ENCODE measurements around the gene HS6ST2. TPM values are rescaled to one million over a fixed set of nuclear protein-coding genes. Genes with fewer than 3 reads are reported as not detected.

The HS6ST2 gene
- total and polyA plus RNA-seq, 11 donors, result 0.05 to 0.54 (median 0.17) TPM; not detected in 3

DNA sequence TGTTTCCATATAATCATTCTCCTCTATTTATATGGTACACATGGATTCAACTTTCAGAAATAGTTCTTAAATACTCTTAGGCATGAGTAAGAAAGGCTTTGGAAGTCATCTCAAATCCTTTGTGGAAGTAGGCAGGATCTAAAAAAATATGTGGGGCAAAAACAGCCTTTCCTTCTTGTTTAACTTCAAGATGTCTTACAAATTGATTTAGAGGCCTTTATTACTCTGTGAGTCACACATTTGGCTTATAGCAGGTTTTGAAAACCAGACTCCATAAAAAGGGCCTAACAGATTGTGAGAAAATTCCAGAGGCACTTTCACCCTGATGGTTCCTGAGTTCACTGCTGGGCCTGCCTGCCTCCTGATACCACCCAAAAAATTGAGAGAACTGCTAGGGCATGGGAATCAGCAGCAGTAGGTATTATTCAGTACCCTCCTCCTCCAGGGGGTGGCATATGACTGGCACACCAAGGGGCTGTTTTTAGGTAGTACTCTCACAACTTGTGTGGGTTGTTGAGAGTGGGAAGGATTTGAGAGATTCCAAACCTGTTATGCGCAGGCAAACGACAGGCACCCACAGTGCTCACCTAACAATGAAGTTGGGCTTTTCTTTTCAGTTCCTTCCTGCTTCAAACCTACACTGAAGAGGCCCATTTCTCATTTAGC, 306.9 kb downstream of the HS6ST2 start:
- no peak for ATAC-seq
- intact Hi-C loops (cut with DNase I), result loop anchor here in 1 of 10 donors (10.0 kb wide), 1 partner anchor 323 kb away; no protein-coding TSS in a partner anchor
- 63 to 84% (median 73%) methylated on average over 2 of the region's 2 CpGs for WGBS, 4 donors
- H3K9me3 ChIP-seq, result no peaks in the 10 kb centered on the region
- H3K4me3 ChIP-seq, result no peak overlapping the region
- TF ChIP-seq CTCF (IDR thresholded peaks at IDR 0.05) (no peak), POLR2A (IDR thresholded peaks at IDR 0.05) (no peak)
- no peak overlapping the region for H3K27ac ChIP-seq
- DNase-seq, result no peak
- no peaks in the 10 kb centered on the region for H3K36me3 ChIP-seq
- no peaks in the 10 kb centered on the region for H3K4me1 ChIP-seq
- H3K27me3 ChIP-seq, result peaks cover 0 to 23% (median 0%) of the 10 kb centered on the region in 9 donors

DNA sequence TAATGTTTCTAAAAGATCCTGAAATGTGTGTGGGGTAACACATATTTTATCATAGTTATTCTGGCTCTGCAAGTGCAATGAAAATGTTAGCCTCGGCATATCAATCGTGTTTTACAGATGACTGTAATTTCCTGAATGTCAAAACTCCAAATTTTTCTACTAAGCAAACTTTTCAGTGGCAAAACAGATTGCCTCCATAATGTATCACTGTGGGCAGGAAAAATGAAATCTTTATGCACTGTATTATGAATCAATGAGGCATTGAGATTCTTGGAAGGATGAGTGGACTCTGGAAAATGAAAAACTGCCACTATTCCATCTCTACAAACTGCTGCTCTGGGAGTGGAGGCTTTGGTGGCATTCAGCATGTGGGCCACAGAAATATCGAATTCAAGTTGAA, 309.5 kb downstream of the HS6ST2 start:
- Histone ChIP-seq H3K36me3 (no peaks in the 10 kb centered on the region), H3K4me3 (no peak overlapping the region), H3K9me3 (no peaks in the 10 kb centered on the region), H3K27ac (no peak overlapping the region), H3K27me3 (peaks cover 0 to 24% (median 0%) of the 10 kb centered on the region in 9 donors), H3K4me1 (no peaks in the 10 kb centered on the region)
- intact Hi-C loops (cut with DNase I), result no loop called here
- no peak for DNase-seq
- no peak for TF ChIP-seq CTCF (IDR thresholded peaks at IDR 0.05)
- no peak for TF ChIP-seq POLR2A (IDR thresholded peaks at IDR 0.05)
- no peak for ATAC-seq
- WGBS, 4 donors, result 65 to 78% (median 71%) methylated on average over 3 of the region's 3 CpGs

DNA sequence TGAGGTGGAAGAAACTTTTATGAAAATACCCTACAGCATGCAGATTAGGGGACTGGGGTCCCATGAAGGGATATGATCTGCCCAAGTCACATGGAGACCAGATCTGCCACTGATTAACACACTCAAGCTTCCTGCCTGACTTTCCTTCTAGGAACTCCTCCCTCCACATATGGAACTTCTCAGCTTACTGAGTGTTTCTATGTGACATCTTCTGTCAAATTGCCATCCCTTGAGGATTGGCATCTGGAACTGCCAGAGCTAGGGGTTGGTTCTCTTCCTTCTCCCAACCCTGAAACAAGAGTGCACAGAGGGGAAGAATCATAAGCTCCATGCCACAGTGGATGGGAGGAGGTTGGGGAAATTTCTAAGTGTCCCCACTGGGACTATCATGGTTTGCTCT, 319.0 kb downstream of the HS6ST2 start:
- Histone ChIP-seq H3K27ac (no peak overlapping the region), H3K4me1 (no peaks in the 10 kb centered on the region), H3K4me3 (no peak overlapping the region), H3K9me3 (no peaks in the 10 kb centered on the region), H3K36me3 (no peaks in the 10 kb centered on the region), H3K27me3 (peaks cover 0 to 29% (median 0%) of the 10 kb centered on the region in 9 donors)
- no peak for DNase-seq
- intact Hi-C loops (cut with DNase I), result loop anchor here in 2 of 10 donors (10.0 kb wide), 1 partner anchor 795 kb away; no protein-coding TSS in a partner anchor
- TF ChIP-seq POLR2A (IDR thresholded peaks at IDR 0.05) (no peak), CTCF (IDR thresholded peaks at IDR 0.05) (no peak)
- no peak for ATAC-seq

- H3K4me1 ChIP-seq, result no peaks in the 10 kb centered on the region
- DNase-seq, result no peak
- no peaks in the 10 kb centered on the region for H3K9me3 ChIP-seq
- H3K27me3 ChIP-seq, result peaks cover 0 to 22% (median 0%) of the 10 kb centered on the region in 9 donors
- TF ChIP-seq CTCF (IDR thresholded peaks at IDR 0.05) (no peak), POLR2A (IDR thresholded peaks at IDR 0.05) (no peak)
- no peaks in the 10 kb centered on the region for H3K36me3 ChIP-seq
- WGBS, 4 donors, result 46 to 88% (median 77%) methylated on average over 1 of the region's 1 CpG
- intact Hi-C loops (cut with DNase I), result loop anchor here in 2 of 10 donors (10.0 kb wide), 1 partner anchor 794 kb away; no protein-coding TSS in a partner anchor
- H3K4me3 ChIP-seq, result no peak overlapping the region
- no peak overlapping the region for H3K27ac ChIP-seq
- ATAC-seq, result no peak
These were observed 320.1 kb downstream of the HS6ST2 start for GRCh38 chrX:132638313-132638712.
